Stimulated activated CD4-positive, alpha-beta T cell treated with anti-CD3 and anti-CD28 coated beads, TNF-alpha, amount 100 ng/mL, for 1 hour (primary cell): Measurements from ENCODE around the gene PMF1.
"Not testable (repeated sequence)": the region's sequence is repeated elsewhere in the genome, so short reads cannot be mapped to it uniquely, and the experiment has no call there.

Experiments used
- DNase-seq, 3 donors: peaks; one replicate each; pipeline ENCODE4 v3.0.0-alpha.2; 2020; ENCODE audit warnings: low read depth in 3 of 3, low spot score in 1 of 3

PMF1 gene, protein sequence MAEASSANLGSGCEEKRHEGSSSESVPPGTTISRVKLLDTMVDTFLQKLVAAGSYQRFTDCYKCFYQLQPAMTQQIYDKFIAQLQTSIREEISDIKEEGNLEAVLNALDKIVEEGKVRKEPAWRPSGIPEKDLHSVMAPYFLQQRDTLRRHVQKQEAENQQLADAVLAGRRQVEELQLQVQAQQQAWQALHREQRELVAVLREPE

GRCh38 chr1:156212833-156213643 is at the start of gene PMF1:
Gene PMF1, plus strand, starts transcription at chr1:156213007. Its CDS starts 9 bp downstream, at chr1:156213016.
- peak; percentile 84 to 92 (median 88) for DNase-seq

DNA sequence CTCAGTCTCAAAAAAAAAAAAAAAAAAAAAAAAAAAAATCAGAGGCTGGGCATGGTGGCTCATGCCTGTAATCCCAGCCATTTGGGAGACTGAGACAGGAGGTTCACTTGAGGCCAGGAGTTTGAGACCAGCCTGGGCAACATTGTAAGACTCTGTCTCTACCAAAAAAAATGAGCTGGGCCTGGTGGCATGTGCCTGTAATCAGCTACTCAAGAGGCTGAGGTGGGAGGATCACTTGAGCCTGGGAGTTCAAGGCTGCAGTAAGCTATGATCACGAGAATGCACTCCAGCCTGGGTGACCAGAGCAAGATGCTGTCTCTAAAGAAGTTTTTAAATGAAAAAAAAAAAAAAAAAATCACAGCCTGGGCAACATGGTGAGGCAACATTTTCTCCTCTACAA is 49.1 kb upstream of the PMF1 start:
- no peak for DNase-seq

- no peak for DNase-seq
Observed at GRCh38 chr1:156164125-156164831, 48.5 kb upstream of the PMF1 start.

GRCh38 chr1:156165083-156165482 is 47.7 kb upstream of the PMF1 start:
- no peak for DNase-seq

- no peak for DNase-seq
Observed at GRCh38 chr1:156167536-156167935, 45.3 kb upstream of the PMF1 start.

DNA sequence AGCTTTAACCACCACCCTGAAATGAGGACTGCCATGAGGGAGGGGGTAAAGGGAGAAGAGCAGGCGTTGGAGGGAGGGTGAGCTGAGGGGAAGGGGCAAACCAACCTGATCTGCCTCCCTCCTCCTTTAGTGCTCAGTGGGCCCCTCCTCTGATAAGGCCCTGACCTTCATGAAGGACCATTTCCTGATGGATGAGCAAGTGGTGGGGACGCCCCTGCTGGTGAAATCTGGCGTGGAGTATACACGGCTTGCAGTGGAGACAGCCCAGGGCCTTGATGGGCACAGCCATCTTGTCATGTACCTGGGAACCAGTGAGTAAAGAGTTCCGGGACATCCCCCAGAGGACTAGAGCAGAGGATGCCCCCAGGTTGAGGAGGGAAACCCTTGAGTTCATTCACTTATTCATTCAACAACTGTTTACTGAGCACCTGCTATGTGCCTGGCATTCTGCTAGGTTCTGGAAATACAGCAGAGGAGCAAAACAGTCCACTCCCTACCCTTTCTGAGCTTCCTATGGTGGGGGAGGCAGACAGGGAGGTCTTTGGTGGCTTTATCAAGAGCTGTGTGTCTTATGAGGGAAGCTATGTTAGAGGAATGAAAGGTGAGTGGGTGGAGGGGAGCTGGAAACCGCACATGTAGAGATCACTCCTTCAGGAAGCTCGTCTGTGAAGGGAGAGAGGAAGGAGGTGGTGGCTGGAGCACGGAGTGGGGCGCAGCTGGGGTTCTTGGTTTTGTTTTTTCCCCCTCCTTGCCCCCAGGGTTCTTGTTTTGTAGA is 39.9 kb upstream of the PMF1 start:
- no peak for DNase-seq

- DNase-seq = no peak
Observed at GRCh38 chr1:156176610-156177210, 36.1 kb upstream of the PMF1 start.

DNA sequence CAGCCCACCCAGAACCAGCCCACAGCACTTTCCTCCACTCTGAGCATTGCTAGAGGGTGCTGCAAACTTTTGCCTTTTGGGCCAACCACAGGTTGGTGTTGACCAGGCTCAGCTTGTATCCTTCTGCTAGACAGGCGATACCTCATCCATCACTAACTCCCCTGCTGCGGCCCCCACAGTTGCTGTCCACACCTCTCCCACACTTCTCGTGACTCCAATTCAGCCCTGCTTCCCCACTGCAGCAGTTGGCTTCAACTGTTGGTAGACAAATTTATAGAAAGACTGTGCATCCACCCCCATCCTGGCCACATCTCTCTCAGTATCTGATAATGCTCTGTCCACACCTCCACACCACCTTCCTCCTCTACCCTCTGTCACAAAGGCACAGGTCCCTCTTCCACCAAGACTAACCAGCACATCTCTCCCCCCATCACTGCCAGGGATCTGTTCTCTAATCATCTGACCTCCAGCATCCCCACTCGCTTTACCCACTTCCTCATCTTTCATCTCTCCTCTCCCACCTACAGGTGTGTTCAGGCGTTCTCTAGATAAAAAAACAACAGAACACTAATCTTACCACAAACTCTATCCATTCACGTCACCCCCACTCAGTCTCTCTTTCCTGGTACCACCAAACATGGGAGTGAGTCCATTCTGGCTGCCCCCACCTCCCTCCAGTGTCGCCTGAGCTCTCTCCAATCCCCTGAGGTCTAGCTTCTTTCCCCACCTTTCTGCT is 34.7 kb upstream of the PMF1 start:
- DNase-seq = no peak

- no peak for DNase-seq
Observed at GRCh38 chr1:156180471-156180870, 32.3 kb upstream of the PMF1 start.

- not testable (repeated sequence) for DNase-seq
Observed at GRCh38 chr1:156181391-156181924, 31.3 kb upstream of the PMF1 start.

GRCh38 chr1:156182010-156182779 is 30.6 kb upstream of the PMF1 start:
- not testable (repeated sequence) for DNase-seq

GRCh38 chr1:156186347-156187177 is 26.2 kb upstream of the PMF1 start:
- not testable (repeated sequence) for DNase-seq

DNA sequence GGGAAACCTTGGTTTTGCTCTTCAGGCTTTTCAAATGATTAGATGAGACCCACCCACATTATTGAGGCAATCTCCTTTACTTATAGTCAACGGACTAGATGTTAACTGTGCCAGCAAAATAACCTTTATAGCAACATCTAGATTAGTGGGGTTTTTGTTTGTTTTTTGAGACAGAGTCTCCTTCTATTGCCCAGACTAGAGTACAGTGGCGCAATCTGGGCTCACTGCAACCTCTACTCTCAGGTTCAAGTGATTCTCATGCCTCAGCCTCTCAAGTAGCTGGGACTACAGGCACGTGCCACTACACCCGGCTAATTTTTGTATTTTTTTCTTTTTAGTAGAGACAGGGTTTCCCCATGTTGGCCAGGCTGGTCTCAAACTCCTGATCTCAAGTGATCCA is 22.5 kb upstream of the PMF1 start:
- DNase-seq = not testable (repeated sequence)

DNA sequence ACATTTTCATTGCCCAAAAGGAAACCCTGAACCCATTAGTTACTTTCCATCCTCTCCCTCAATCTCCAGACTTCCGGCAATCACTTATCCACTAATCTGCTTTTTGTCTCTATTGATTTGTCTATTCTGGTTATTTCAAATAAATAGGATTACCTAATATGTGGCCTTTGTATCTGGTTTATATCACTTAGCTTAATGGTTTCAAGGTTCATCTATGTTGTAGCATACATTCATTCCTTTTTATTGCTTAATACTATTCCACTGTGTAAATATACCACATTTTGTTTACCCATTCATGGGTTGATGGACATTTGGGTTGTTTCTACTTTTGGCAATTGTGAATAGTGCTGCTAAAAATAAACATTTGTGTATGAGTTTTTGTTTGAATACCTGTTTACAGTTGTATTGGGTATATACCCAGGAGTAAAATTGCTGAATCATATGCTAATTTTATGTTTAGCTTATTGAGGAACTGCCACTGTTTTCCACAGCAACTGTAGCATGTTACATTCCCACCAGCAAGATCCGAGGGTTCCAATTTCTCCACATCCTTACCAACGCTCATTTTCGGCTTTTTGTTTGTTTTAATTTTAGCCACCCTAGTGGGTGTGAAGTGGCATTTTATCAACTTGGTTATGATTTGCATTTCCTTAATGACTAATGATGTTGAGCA is 21.4 kb upstream of the PMF1 start:
- DNase-seq = no peak

- no peak for DNase-seq
Observed at GRCh38 chr1:156193208-156193487, 19.7 kb upstream of the PMF1 start.

GRCh38 chr1:156193488-156194299 is 19.1 kb upstream of the PMF1 start, which contains the start of gene SLC25A44:
Gene SLC25A44, plus strand, starts transcription at chr1:156194104. Its CDS starts 5,744 bp downstream, at chr1:156199848.
- peak; percentile 92 to 93 (median 92) for DNase-seq

DNA sequence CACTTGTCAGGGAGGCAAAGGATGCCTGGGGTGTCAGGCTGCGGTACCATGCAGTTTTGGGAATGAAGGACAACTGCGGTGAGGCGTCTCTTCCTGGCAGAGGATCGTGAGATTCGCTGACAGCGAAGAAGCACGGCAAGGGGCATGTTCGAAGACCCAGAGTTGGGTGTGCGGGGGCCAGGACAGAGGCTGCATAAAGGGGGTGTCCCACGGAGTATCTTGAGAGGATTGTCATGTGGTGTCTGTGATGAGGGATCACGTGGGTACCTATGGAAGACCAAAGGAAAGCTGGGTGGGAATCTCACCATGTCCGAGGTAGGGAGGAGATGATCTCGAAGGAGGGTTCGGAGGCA is 18.5 kb upstream of the PMF1 start:
- no peak for DNase-seq
